ENCODE data around the gene RTN4R. TPM values are rescaled to one million over a fixed set of nuclear protein-coding genes. Genes with fewer than 3 reads are reported as not detected.

The RTN4R gene
- total and polyA plus RNA-seq, 2 donors (not counting 1 experiment from before 2014, with no cell fraction given): 0.99 to 2.0 TPM

DNA sequence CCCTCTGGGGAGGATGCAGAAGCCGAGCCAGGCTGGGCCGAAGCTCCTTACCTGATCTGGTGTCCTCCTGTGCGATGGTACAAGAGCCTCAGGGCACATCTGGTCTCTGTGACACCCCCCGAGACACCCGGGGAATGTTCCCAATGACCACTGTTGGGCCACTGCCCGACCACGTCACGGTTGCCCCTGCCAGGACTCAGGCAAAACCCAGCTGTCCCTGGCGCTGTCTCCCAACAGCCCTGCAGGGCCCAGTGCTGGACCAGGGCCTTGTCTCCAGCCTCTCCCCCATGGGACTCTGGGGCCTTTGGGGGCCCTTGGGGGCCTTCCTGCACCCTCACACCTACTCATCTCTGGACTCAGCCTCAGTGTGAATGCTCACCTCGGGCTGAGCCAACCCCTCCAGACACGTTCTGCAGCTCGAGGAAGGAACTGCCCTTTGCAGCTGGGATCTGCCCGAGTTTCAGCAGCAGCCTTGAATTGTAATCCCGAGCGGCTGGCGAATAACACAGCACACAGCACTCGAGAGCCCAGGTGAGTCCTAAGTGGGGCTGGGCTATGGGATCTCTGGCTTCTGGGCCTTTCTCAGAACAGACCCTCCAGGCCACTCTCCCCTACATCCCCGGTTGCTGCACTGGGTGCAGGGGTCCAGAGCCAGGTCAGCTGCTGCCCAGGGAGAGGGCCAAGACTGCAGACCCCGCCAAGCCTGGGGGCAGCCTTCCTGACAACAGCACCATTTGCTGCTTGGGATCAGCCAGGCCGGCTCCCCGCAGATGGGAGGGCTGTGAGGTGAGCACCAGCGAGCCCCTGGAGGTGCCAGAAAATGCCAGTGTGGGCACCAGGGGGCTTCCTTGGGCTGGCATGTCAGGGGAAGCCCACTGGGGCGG lies 39.8 kb downstream of the RTN4R start:
- Histone ChIP-seq H3K9me3 (ENCODE audit: control insufficient read depth, insufficient read depth, low read depth, low read length) (no peaks in the 10 kb centered on the region), H3K9ac (ENCODE audit: insufficient read depth, low read length) (no peak overlapping the region), H3K36me3 (ENCODE audit: control insufficient read depth, insufficient read depth, low read length) (no peaks in the 10 kb centered on the region), H3K27ac (ENCODE audit: insufficient read depth, low read length) (no peak overlapping the region), H3K4me2 (ENCODE audit: extremely low read depth, insufficient read depth, low read length) (no peak overlapping the region), H3K4me3 (replicated peaks in 1 of 4; ENCODE audit: control extremely low read depth in 1 of 4, insufficient read depth in 1 of 4, low read depth in 3 of 4, low read length in 4 of 4) (no peak overlapping the region), H4K20me1 (ENCODE audit: control insufficient read depth, extremely low read depth, insufficient read depth, low read length) (no peaks in the 10 kb centered on the region), H3K27me3 (ENCODE audit: control insufficient read depth, insufficient read depth, low read length) (peaks cover 13% of the 10 kb centered on the region), H3K4me1 (ENCODE audit: control insufficient read depth, extremely low read depth, insufficient read depth, low read length) (no peaks in the 10 kb centered on the region), H3K79me2 (ENCODE audit: control insufficient read depth, insufficient read depth, low read length) (no peaks in the 10 kb centered on the region), H2AFZ (ENCODE audit: low read length) (no peak overlapping the region)
- no peak for DNase-seq (ENCODE audit: low read depth in 2 of 2)
- TF ChIP-seq EZH2 (IDR thresholded peaks at IDR 0.05; ENCODE audit: low read length, missing control alignments): no peak
- TF ChIP-seq, protein P1, sequence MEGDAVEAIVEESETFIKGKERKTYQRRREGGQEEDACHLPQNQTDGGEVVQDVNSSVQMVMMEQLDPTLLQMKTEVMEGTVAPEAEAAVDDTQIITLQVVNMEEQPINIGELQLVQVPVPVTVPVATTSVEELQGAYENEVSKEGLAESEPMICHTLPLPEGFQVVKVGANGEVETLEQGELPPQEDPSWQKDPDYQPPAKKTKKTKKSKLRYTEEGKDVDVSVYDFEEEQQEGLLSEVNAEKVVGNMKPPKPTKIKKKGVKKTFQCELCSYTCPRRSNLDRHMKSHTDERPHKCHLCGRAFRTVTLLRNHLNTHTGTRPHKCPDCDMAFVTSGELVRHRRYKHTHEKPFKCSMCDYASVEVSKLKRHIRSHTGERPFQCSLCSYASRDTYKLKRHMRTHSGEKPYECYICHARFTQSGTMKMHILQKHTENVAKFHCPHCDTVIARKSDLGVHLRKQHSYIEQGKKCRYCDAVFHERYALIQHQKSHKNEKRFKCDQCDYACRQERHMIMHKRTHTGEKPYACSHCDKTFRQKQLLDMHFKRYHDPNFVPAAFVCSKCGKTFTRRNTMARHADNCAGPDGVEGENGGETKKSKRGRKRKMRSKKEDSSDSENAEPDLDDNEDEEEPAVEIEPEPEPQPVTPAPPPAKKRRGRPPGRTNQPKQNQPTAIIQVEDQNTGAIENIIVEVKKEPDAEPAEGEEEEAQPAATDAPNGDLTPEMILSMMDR (conservative IDR thresholded peaks at IDR 0.05 in 1 of 2, IDR thresholded peaks at IDR 0.05 in 1 of 2; ENCODE audit: low read depth in 1 of 2, low read length in 2 of 2): no peak

- H3K4me1 ChIP-seq (ENCODE audit: control insufficient read depth, extremely low read depth, insufficient read depth, low read length): no peaks in the 10 kb centered on the region
- no peaks in the 10 kb centered on the region for H3K79me2 ChIP-seq (ENCODE audit: control insufficient read depth, insufficient read depth, low read length)
- H3K36me3 ChIP-seq (ENCODE audit: control insufficient read depth, insufficient read depth, low read length): no peaks in the 10 kb centered on the region
- no peak overlapping the region for H3K4me2 ChIP-seq (ENCODE audit: extremely low read depth, insufficient read depth, low read length)
- no peak overlapping the region for H3K27ac ChIP-seq (ENCODE audit: insufficient read depth, low read length)
- no peak overlapping the region for H3K9ac ChIP-seq (ENCODE audit: insufficient read depth, low read length)
- H4K20me1 ChIP-seq (ENCODE audit: control insufficient read depth, extremely low read depth, insufficient read depth, low read length): no peaks in the 10 kb centered on the region
- no peak for DNase-seq (ENCODE audit: low read depth in 2 of 2)
- no peak overlapping the region for H3K4me3 ChIP-seq (replicated peaks in 1 of 4; ENCODE audit: control extremely low read depth in 1 of 4, insufficient read depth in 1 of 4, low read depth in 3 of 4, low read length in 4 of 4)
- no peaks in the 10 kb centered on the region for H3K9me3 ChIP-seq (ENCODE audit: control insufficient read depth, insufficient read depth, low read depth, low read length)
- H2AFZ ChIP-seq (ENCODE audit: low read length): no peak overlapping the region
- peaks cover 13% of the 10 kb centered on the region for H3K27me3 ChIP-seq (ENCODE audit: control insufficient read depth, insufficient read depth, low read length)
- TF ChIP-seq EZH2 (IDR thresholded peaks at IDR 0.05; ENCODE audit: low read length, missing control alignments): no peak
- TF ChIP-seq, protein P1 (conservative IDR thresholded peaks at IDR 0.05 in 1 of 2, IDR thresholded peaks at IDR 0.05 in 1 of 2; ENCODE audit: low read depth in 1 of 2, low read length in 2 of 2): no peak
These were observed 40.8 kb downstream of the RTN4R start for GRCh38 chr22:20227363-20227762.

GRCh38 chr22:20226760-20227350 lies 41.3 kb downstream of the RTN4R start:
- Histone ChIP-seq H2AFZ (ENCODE audit: low read length) (no peak overlapping the region), H3K79me2 (ENCODE audit: control insufficient read depth, insufficient read depth, low read length) (no peaks in the 10 kb centered on the region), H3K27ac (ENCODE audit: insufficient read depth, low read length) (no peak overlapping the region), H3K9me3 (ENCODE audit: control insufficient read depth, insufficient read depth, low read depth, low read length) (no peaks in the 10 kb centered on the region), H3K36me3 (ENCODE audit: control insufficient read depth, insufficient read depth, low read length) (no peaks in the 10 kb centered on the region), H3K9ac (ENCODE audit: insufficient read depth, low read length) (no peak overlapping the region), H3K4me2 (ENCODE audit: extremely low read depth, insufficient read depth, low read length) (no peak overlapping the region), H3K4me1 (ENCODE audit: control insufficient read depth, extremely low read depth, insufficient read depth, low read length) (no peaks in the 10 kb centered on the region), H3K4me3 (replicated peaks in 1 of 4; ENCODE audit: control extremely low read depth in 1 of 4, insufficient read depth in 1 of 4, low read depth in 3 of 4, low read length in 4 of 4) (no peak overlapping the region), H3K27me3 (ENCODE audit: control insufficient read depth, insufficient read depth, low read length) (peaks cover 13% of the 10 kb centered on the region), H4K20me1 (ENCODE audit: control insufficient read depth, extremely low read depth, insufficient read depth, low read length) (no peaks in the 10 kb centered on the region)
- no peak for DNase-seq (ENCODE audit: low read depth in 2 of 2)
- TF ChIP-seq, protein P1 (conservative IDR thresholded peaks at IDR 0.05 in 1 of 2, IDR thresholded peaks at IDR 0.05 in 1 of 2; ENCODE audit: low read depth in 1 of 2, low read length in 2 of 2): no peak
- TF ChIP-seq EZH2 (IDR thresholded peaks at IDR 0.05; ENCODE audit: low read length, missing control alignments): no peak

All from fibroblast of lung (primary cell).